Pancreas (tissue), 10 donors: ENCODE results near the gene ETHE1. TPM values are rescaled to one million over a fixed set of nuclear protein-coding genes. Genes with fewer than 3 reads are reported as not detected.

Experiments
- ATAC-seq, 4 donors: fragments of 200-7000 bp; cut with Tn5 transposase; one replicate each; pipeline versions ENCODE4 v1.8.0 to v1.9.1; 2020; ENCODE audit warnings: mild to moderate bottlenecking in 4 of 4, moderate library complexity in 4 of 4
- DNase-seq, 6 donors: peaks; one replicate each; pipeline ENCODE4 v3.0.0-alpha.2; 2020
- FAIRE-seq: peaks from 2 replicates; lab custom pipeline; 2012; peaks lifted over from hg19 to GRCh38; lab: Jason Lieb, UNC
- H3K27ac ChIP-seq, 4 donors: fragments of 200-600 bp; sonication (generic); 1 replicate in 3 of 4; 2 replicates in 1 of 4; pipeline versions ENCODE4 v1.5.0 to v1.8.0; 2020
- H3K27me3 ChIP-seq, 4 donors: fragments of 200-600 bp; one replicate each; pipeline ENCODE4 v1.8.0; 2021
- H3K36me3 ChIP-seq, 3 donors: fragments of 200-600 bp; sonication (generic) in 1 of 3; one replicate each; pipeline versions ENCODE4 v1.5.0 to v1.8.0; 2020 to 2021
- H3K4me1 ChIP-seq, 3 donors: fragments of 200-600 bp; one replicate each; pipeline ENCODE4 v1.8.0; 2021
- H3K4me3 ChIP-seq, 4 donors: fragments of 200-600 bp; sonication (generic) in 2 of 4; one replicate each; pipeline versions ENCODE4 v1.5.0 to v1.8.0; 2020 to 2021
- H3K9me3 ChIP-seq, 4 donors: fragments of 200-600 bp; one replicate each; pipeline ENCODE4 v1.8.0; 2021
- CTCF ChIP-seq, 4 donors: fragments of 200-600 bp; sonication (generic) in 3 of 4; IDR thresholded peaks; one replicate each; pipeline versions ENCODE4 v1.5.0 to v1.8.0; 2021; ENCODE audit warnings: antibody characterized with exemption in 4 of 4
- WGBS, 2 donors: extraction: QIAGEN DNeasy Blood & Tissue Kit; methylation state at CpG; one replicate each; pipeline ENCODE4 v1.1.7; 2013; 5-methylcytosine and 5-hydroxymethylcytosine counted together
- intact Hi-C, 3 donors: fragments of 100-400 bp; cut with DNase I; formaldehyde crosslinking; loops; one replicate each; pipeline versions ENCODE4 v1.11.1 to v1.14.2; 2022
- polyA plus RNA-seq, 2 donors: library from polyadenylated mRNA; stranded (reverse); fragments of 200-250 nt; gene quantifications; one replicate each; pipeline ENCODE4 v1.2.3, GENCODE V29; 2013
- total RNA-seq, 6 donors: library from RNA; stranded (reverse); fragmentation: NEBNext Ultra II Directional in 4 of 6; extraction: Animal tissue kit (Norgen Biotek cat#: 25700) in 4 of 6; gene quantifications; one replicate each; pipeline versions ENCODE4 v1.2.1 to v1.2.4, GENCODE V29; 2021 to 2023
- donor health status: healthy with polysubstance abuse.
- donor health status: DM: no; HTN: no; CAD: no; lungs with moderate emphysema.
- donor health status: DM: no; HTN: no; CAD: no.
- donor health status: control.
- donor health status: control.
- donor health status: Bipolar disorder and iron deficiency.
- donor health status: DM: yes; HTN: yes; CAD: no.
- donor health status: DM: no; HTN: no; CAD: no.
- donor health status: DM: no; HTN: no; CAD: no.
- donor health status: DM: yes; HTN: yes; CAD: no.

ETHE1 gene
- total and polyA plus RNA-seq, 8 donors = 8.7 to 21.3 (median 15.9) TPM

GRCh38 chr19:43479226-43479625 lies 47.8 kb downstream of the ETHE1 start:
- Histone ChIP-seq H3K27me3 (no peaks in the 10 kb centered on the region), H3K27ac (no peak overlapping the region), H3K4me1 (no peaks in the 10 kb centered on the region), H3K36me3 (no peaks in the 10 kb centered on the region), H3K4me3 (no peak overlapping the region), H3K9me3 (no peaks in the 10 kb centered on the region)
- intact Hi-C loops = no loop called here
- DNase-seq (no peak), ATAC-seq (no peak), FAIRE-seq (no peak)
- 93 to 94% methylated on average over 15 of the region's 15 CpGs for WGBS, 2 donors
- no peak for TF ChIP-seq CTCF (IDR thresholded peaks at IDR 0.05)

- TF ChIP-seq CTCF (IDR thresholded peaks at IDR 0.05) = no peak
- 89 to 93% methylated on average over 3 of the region's 3 CpGs for WGBS, 2 donors
- ATAC-seq (no peak), DNase-seq (no peak), FAIRE-seq (no peak)
- Histone ChIP-seq H3K9me3 (no peaks in the 10 kb centered on the region), H3K4me3 (no peak overlapping the region), H3K36me3 (no peaks in the 10 kb centered on the region), H3K4me1 (no peaks in the 10 kb centered on the region), H3K27ac (no peak overlapping the region), H3K27me3 (no peaks in the 10 kb centered on the region)
- intact Hi-C loops = no loop called here
These were observed 48.7 kb downstream of the ETHE1 start for GRCh38 chr19:43478323-43478722.

- Histone ChIP-seq H3K27ac (no peak overlapping the region), H3K27me3 (no peaks in the 10 kb centered on the region), H3K4me3 (no peak overlapping the region), H3K9me3 (no peaks in the 10 kb centered on the region), H3K4me1 (no peaks in the 10 kb centered on the region), H3K36me3 (no peaks in the 10 kb centered on the region)
- FAIRE-seq (no peak), ATAC-seq (no peak), DNase-seq (no peak)
- TF ChIP-seq CTCF (IDR thresholded peaks at IDR 0.05) = no peak
- intact Hi-C loops = no loop called here
These were observed 50.4 kb downstream of the ETHE1 start for GRCh38 chr19:43476606-43477005.

GRCh38 chr19:43474986-43475705 lies 51.9 kb downstream of the ETHE1 start:
- no peak for TF ChIP-seq CTCF (IDR thresholded peaks at IDR 0.05)
- Histone ChIP-seq H3K27ac (peak overlapping the region in 3 of 4 donors; percentile 9 to 72 (median 42)), H3K9me3 (no peaks in the 10 kb centered on the region), H3K4me3 (peak overlapping the region in 3 of 4 donors; percentile 5 to 46 (median 25)), H3K27me3 (no peaks in the 10 kb centered on the region), H3K4me1 (no peaks in the 10 kb centered on the region), H3K36me3 (no peaks in the 10 kb centered on the region)
- intact Hi-C loops = no loop called here
- 3 to 6% methylated on average over 45 to 46 of the region's 46 CpGs for WGBS, 2 donors
- ATAC-seq (peak; percentile 93 to 98 (median 98)), FAIRE-seq (peak; percentile 90), DNase-seq (peak; percentile 93 to 100 (median 97))

GRCh38 chr19:43474487-43474886 lies 52.5 kb downstream of the ETHE1 start:
- Histone ChIP-seq H3K27ac (peak overlapping the region in 2 of 4 donors; percentile 42 to 72), H3K36me3 (no peaks in the 10 kb centered on the region), H3K4me3 (peak overlapping the region in 1 of 4 donors; percentile 46), H3K9me3 (no peaks in the 10 kb centered on the region), H3K27me3 (no peaks in the 10 kb centered on the region), H3K4me1 (no peaks in the 10 kb centered on the region)
- 83 to 88% methylated on average over 4 of the region's 4 CpGs for WGBS, 2 donors
- no peak for DNase-seq
- no peak for FAIRE-seq
- no peak for ATAC-seq
- TF ChIP-seq CTCF (IDR thresholded peaks at IDR 0.05) = no peak
- intact Hi-C loops = no loop called here
